ENCODE results near the gene LIPG.

The LIPG gene

GRCh38 chr18:49639643-49640391 lies 78.0 kb downstream of the LIPG start:
- Histone ChIP-seq H3K4me2 (ENCODE audit: low read depth, low read length, poor library complexity, severe bottlenecking) (no peak overlapping the region), H2AFZ (ENCODE audit: low read length) (no peak overlapping the region), H3K79me2 (ENCODE audit: insufficient read depth, low read length) (no peaks in the 10 kb centered on the region), H3K27me3 (ENCODE audit: insufficient read depth, low read length, poor library complexity, severe bottlenecking) (no peaks in the 10 kb centered on the region), H3K36me3 (ENCODE audit: insufficient read depth, low read length) (no peaks in the 10 kb centered on the region), H4K20me1 (ENCODE audit: insufficient read depth, low read length, poor library complexity, severe bottlenecking) (no peaks in the 10 kb centered on the region), H3K9ac (ENCODE audit: low read depth, low read length, poor library complexity, severe bottlenecking) (no peak overlapping the region), H3F3A (ENCODE audit: low read depth) (no peaks in the 10 kb centered on the region), H3K4me1 (ENCODE audit: insufficient read depth, low read length, poor library complexity, severe bottlenecking) (no peaks in the 10 kb centered on the region), H3K9me2 (replicated peaks; ENCODE audit: low read depth, low read length) (no peaks in the 10 kb centered on the region), H3K9me3 (ENCODE audit: insufficient read depth, low read depth, low read length) (no peaks in the 10 kb centered on the region), H3K4me3 (ENCODE audit: low read length, poor library complexity, severe bottlenecking) (no peak overlapping the region)
- no peak for TF ChIP-seq EZH2phosphoT487 (IDR thresholded peaks at IDR 0.05; ENCODE audit: borderline replicate concordance)
- no peak for TF ChIP-seq CTCF (conservative IDR thresholded peaks at IDR 0.05; ENCODE audit: low read length)

DNA sequence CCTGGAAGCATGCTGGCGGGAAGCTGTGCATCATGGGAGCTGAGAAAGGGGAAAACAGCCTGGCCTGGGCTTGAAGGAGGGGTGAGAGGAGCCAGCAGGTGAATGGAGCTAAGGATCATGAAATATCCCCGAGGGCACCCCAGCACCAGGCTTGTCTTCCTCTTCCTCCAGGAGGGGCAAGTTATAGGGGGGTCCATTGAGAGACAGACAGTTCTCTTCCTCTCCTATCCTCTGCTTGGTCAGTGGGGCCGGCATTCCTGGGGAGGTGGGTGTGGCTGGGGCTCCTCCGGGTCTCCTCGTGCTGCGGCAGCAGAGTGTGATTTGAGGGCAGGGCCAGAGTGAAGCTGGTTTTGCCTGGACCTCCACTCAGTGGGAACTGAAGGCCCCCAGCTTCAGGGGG lies 78.9 kb downstream of the LIPG start:
- Histone ChIP-seq H3K9me2 (replicated peaks; ENCODE audit: low read depth, low read length) (no peaks in the 10 kb centered on the region), H2AFZ (ENCODE audit: low read length) (no peak overlapping the region), H3F3A (ENCODE audit: low read depth) (no peaks in the 10 kb centered on the region), H3K4me3 (ENCODE audit: low read length, poor library complexity, severe bottlenecking) (no peak overlapping the region), H4K20me1 (ENCODE audit: insufficient read depth, low read length, poor library complexity, severe bottlenecking) (no peaks in the 10 kb centered on the region), H3K9me3 (ENCODE audit: insufficient read depth, low read depth, low read length) (no peaks in the 10 kb centered on the region), H3K27me3 (ENCODE audit: insufficient read depth, low read length, poor library complexity, severe bottlenecking) (no peaks in the 10 kb centered on the region), H3K4me2 (ENCODE audit: low read depth, low read length, poor library complexity, severe bottlenecking) (no peak overlapping the region), H3K4me1 (ENCODE audit: insufficient read depth, low read length, poor library complexity, severe bottlenecking) (no peaks in the 10 kb centered on the region), H3K79me2 (ENCODE audit: insufficient read depth, low read length) (no peaks in the 10 kb centered on the region), H3K9ac (ENCODE audit: low read depth, low read length, poor library complexity, severe bottlenecking) (no peak overlapping the region), H3K36me3 (ENCODE audit: insufficient read depth, low read length) (no peaks in the 10 kb centered on the region)
- TF ChIP-seq CTCF (conservative IDR thresholded peaks at IDR 0.05; ENCODE audit: low read length) (no peak), EZH2phosphoT487 (IDR thresholded peaks at IDR 0.05; ENCODE audit: borderline replicate concordance) (no peak)

DNA sequence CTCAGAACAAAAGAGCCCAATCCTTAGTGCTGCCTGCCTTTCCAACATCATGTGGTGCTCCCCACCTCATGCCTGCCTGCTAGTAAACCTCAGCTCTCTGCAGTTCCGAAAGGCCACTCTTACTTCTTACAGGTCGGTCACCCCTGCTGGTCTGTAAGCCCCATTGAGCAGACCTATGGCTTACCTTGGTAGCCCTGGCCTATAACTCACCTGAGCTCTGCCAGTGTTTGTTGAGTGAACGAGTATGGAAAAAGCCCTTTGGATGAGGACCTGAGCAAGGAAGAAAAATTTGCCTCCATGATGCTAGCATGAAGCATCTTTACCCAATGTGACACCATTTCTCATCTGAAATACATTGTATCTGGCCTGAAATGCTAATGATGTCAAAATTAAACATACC lies 83.3 kb downstream of the LIPG start:
- Histone ChIP-seq H3K36me3 (ENCODE audit: insufficient read depth, low read length) (no peaks in the 10 kb centered on the region), H2AFZ (ENCODE audit: low read length) (no peak overlapping the region), H4K20me1 (ENCODE audit: insufficient read depth, low read length, poor library complexity, severe bottlenecking) (no peaks in the 10 kb centered on the region), H3F3A (ENCODE audit: low read depth) (no peaks in the 10 kb centered on the region), H3K4me1 (ENCODE audit: insufficient read depth, low read length, poor library complexity, severe bottlenecking) (no peaks in the 10 kb centered on the region), H3K4me3 (ENCODE audit: low read length, poor library complexity, severe bottlenecking) (no peak overlapping the region), H3K9me2 (replicated peaks; ENCODE audit: low read depth, low read length) (no peaks in the 10 kb centered on the region), H3K4me2 (ENCODE audit: low read depth, low read length, poor library complexity, severe bottlenecking) (no peak overlapping the region), H3K27me3 (ENCODE audit: insufficient read depth, low read length, poor library complexity, severe bottlenecking) (no peaks in the 10 kb centered on the region), H3K9me3 (ENCODE audit: insufficient read depth, low read depth, low read length) (no peaks in the 10 kb centered on the region), H3K9ac (ENCODE audit: low read depth, low read length, poor library complexity, severe bottlenecking) (no peak overlapping the region), H3K79me2 (ENCODE audit: insufficient read depth, low read length) (no peaks in the 10 kb centered on the region)
- TF ChIP-seq CTCF (conservative IDR thresholded peaks at IDR 0.05; ENCODE audit: low read length), result no peak
- no peak for TF ChIP-seq EZH2phosphoT487 (IDR thresholded peaks at IDR 0.05; ENCODE audit: borderline replicate concordance)
